Astrocyte (in vitro differentiated cells and primary cell): ENCODE data around the gene ERCC6L. TPM values are rescaled to one million over a fixed set of nuclear protein-coding genes. Genes with fewer than 3 reads are reported as not detected.

Experiments used
- DNase-seq: peaks from one replicate; pipeline ENCODE4 v3.0.0-alpha.2; 2010; ENCODE audit warnings: low read depth
- FAIRE-seq: peaks from 2 replicates; lab custom pipeline; 2011; peaks lifted over from hg19 to GRCh38; lab: Jason Lieb, UNC
- H2AFZ ChIP-seq: 2 replicates; pipeline ENCODE4 v1.6.0; 2012; ENCODE audit warnings: low read depth, low read length, inconsistent platforms
- H3K27ac ChIP-seq: 2 replicates; pipeline ENCODE4 v1.5.1; 2011; ENCODE audit warnings: low read depth, low read length, inconsistent platforms
- H3K27me3 ChIP-seq: 2 replicates; pipeline ENCODE4 v1.6.0; 2011; ENCODE audit warnings: low read length, inconsistent platforms; ENCODE audit not compliant: insufficient read depth
- H3K36me3 ChIP-seq: 2 replicates; pipeline ENCODE4 v1.5.1; 2011; ENCODE audit warnings: low read length, inconsistent platforms; ENCODE audit not compliant: insufficient read depth
- H3K4me1 ChIP-seq: 2 replicates; pipeline ENCODE4 v1.5.1; 2011; ENCODE audit warnings: low read length, inconsistent platforms; ENCODE audit not compliant: insufficient read depth
- H3K4me2 ChIP-seq: 2 replicates; pipeline ENCODE4 v1.6.0; 2012; ENCODE audit warnings: low read length, inconsistent platforms
- H3K4me3 ChIP-seq: 2 replicates; pipeline ENCODE4 v1.5.1; 2011; ENCODE audit warnings: low read depth, mild to moderate bottlenecking, low read length, inconsistent platforms; ENCODE audit not compliant: insufficient read depth
- H3K79me2 ChIP-seq: 2 replicates; pipeline ENCODE4 v1.6.0; 2012; ENCODE audit warnings: mild to moderate bottlenecking, low read length, inconsistent platforms; ENCODE audit not compliant: insufficient read depth
- H3K9ac ChIP-seq: 2 replicates; pipeline ENCODE4 v1.6.0; 2012; ENCODE audit warnings: mild to moderate bottlenecking, low read length, inconsistent platforms
- H3K9me3 ChIP-seq: 2 replicates; pipeline ENCODE4 v1.5.1; 2012; ENCODE audit warnings: low read depth, mild to moderate bottlenecking, low read length, inconsistent platforms; ENCODE audit not compliant: insufficient read depth
- H4K20me1 ChIP-seq: 2 replicates; pipeline ENCODE4 v1.6.0; 2012; ENCODE audit warnings: low read length, inconsistent platforms; ENCODE audit not compliant: insufficient read depth
- H3K27ac Mint-ChIP-seq: one replicate; pipeline ENCODE4 v1.8.0; 2021; ENCODE audit warnings: mild to moderate bottlenecking, mixed read lengths; ENCODE audit not compliant: unreplicated experiment
- H3K27me3 Mint-ChIP-seq: one replicate; pipeline ENCODE4 v1.8.0; 2021; ENCODE audit warnings: low read depth, mixed read lengths; ENCODE audit not compliant: unreplicated experiment
- H3K36me3 Mint-ChIP-seq: one replicate; pipeline ENCODE4 v1.8.0; 2021; ENCODE audit warnings: low read depth, mixed read lengths; ENCODE audit not compliant: unreplicated experiment
- H3K4me1 Mint-ChIP-seq: one replicate; pipeline ENCODE4 v1.8.0; 2021; ENCODE audit warnings: low read depth, mixed read lengths; ENCODE audit not compliant: unreplicated experiment
- H3K4me3 Mint-ChIP-seq: one replicate; pipeline ENCODE4 v1.8.0; 2021; ENCODE audit warnings: mild to moderate bottlenecking, moderate library complexity, mixed read lengths; ENCODE audit not compliant: unreplicated experiment
- H3K9me3 Mint-ChIP-seq: one replicate; pipeline ENCODE4 v1.8.0; 2021; ENCODE audit warnings: mild to moderate bottlenecking, mixed read lengths; ENCODE audit not compliant: unreplicated experiment
- EZH2 ChIP-seq: IDR thresholded peaks from 2 replicates; pipeline ENCODE4 v1.6.1; 2012; ENCODE audit warnings: mild to moderate bottlenecking, low read length, inconsistent platforms; ENCODE audit not compliant: insufficient read depth
- total RNA-seq: library from RNA; stranded (reverse); gene quantifications from 2 replicates; pipeline ENCODE4 v1.2.1, GENCODE V29; 2021
- TF ChIP-seq, protein P1 (sequence below): IDR thresholded peaks from 2 replicates; pipeline ENCODE4 v1.5.1; 2011; ENCODE audit warnings: low read depth, mild to moderate bottlenecking, inconsistent platforms, low read length, moderate library complexity; ENCODE audit not compliant: insufficient read depth

Gene ERCC6L
- total RNA-seq, 1 donor from 2014 or later: 1.0 TPM

DNA sequence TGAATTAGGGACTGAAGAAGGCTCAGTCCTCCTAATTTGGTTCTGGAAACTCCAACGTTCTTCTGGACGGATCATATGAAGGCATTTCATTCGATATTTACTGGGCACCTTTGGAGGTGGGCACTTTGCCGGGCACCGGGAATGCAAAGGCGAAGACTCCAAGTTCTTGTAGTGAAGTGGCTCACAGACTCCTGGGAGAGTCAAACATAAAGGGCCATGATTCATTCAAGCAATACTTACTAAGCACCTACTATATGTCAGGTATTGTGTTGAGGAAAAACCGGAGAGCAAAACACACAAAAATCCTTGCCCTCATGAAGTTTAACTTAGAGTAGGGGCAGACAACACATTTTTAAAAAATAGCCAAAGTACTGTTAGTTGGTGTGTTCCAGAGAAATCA lies 17.0 kb upstream of the ERCC6L start:
- H3K27me3 ChIP-seq: peaks cover 4% of the 10 kb centered on the region
- no peaks in the 10 kb centered on the region for H3K9me3 Mint-ChIP-seq
- H3K79me2 ChIP-seq: no peaks in the 10 kb centered on the region
- H3K36me3 Mint-ChIP-seq: peaks cover 2% of the 10 kb centered on the region
- no peak for TF ChIP-seq EZH2
- TF ChIP-seq, protein P1, sequence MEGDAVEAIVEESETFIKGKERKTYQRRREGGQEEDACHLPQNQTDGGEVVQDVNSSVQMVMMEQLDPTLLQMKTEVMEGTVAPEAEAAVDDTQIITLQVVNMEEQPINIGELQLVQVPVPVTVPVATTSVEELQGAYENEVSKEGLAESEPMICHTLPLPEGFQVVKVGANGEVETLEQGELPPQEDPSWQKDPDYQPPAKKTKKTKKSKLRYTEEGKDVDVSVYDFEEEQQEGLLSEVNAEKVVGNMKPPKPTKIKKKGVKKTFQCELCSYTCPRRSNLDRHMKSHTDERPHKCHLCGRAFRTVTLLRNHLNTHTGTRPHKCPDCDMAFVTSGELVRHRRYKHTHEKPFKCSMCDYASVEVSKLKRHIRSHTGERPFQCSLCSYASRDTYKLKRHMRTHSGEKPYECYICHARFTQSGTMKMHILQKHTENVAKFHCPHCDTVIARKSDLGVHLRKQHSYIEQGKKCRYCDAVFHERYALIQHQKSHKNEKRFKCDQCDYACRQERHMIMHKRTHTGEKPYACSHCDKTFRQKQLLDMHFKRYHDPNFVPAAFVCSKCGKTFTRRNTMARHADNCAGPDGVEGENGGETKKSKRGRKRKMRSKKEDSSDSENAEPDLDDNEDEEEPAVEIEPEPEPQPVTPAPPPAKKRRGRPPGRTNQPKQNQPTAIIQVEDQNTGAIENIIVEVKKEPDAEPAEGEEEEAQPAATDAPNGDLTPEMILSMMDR: no peak
- H3K9ac ChIP-seq: peak overlapping the region; percentile 1
- no peaks in the 10 kb centered on the region for H3K36me3 ChIP-seq
- H3K4me3 ChIP-seq: no peak overlapping the region
- H4K20me1 ChIP-seq: no peaks in the 10 kb centered on the region
- peaks cover 7% of the 10 kb centered on the region for H3K27me3 Mint-ChIP-seq
- H3K4me1 ChIP-seq: peaks cover 11% of the 10 kb centered on the region
- H3K27ac ChIP-seq: no peak overlapping the region
- FAIRE-seq (no peak), DNase-seq (no peak)
- peak overlapping the region; percentile 69 for H3K4me2 ChIP-seq
- no peaks in the 10 kb centered on the region for H3K9me3 ChIP-seq
- no peak overlapping the region for H3K4me3 Mint-ChIP-seq
- no peak overlapping the region for H2AFZ ChIP-seq
- no peak overlapping the region for H3K27ac Mint-ChIP-seq
- H3K4me1 Mint-ChIP-seq: peaks cover 11% of the 10 kb centered on the region

DNA sequence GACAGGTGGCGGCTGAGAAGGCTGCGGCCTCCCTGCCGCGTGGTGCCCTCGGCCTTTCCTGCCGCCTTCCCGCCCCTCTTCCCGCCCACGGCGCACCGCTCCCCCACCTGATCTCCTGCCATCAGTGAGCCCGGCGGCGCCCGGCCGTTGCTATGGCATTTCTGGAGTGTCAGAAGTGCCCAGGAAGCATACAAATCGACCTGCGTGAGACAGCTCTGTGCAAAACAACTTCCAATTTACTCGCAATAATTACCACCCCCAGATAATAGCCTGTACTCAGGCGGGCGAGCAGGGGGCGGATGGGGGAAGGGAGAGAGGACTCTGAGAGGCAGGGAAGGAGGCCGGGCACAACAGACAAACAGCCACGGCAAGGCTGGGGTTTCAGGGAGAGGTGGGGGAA lies 16.6 kb upstream of the ERCC6L start:
- peaks cover 6% of the 10 kb centered on the region for H3K27me3 Mint-ChIP-seq
- Histone ChIP-seq H4K20me1 (no peaks in the 10 kb centered on the region), H3K79me2 (no peaks in the 10 kb centered on the region), H2AFZ (no peak overlapping the region), H3K27me3 (peaks cover 4% of the 10 kb centered on the region), H3K9me3 (no peaks in the 10 kb centered on the region), H3K36me3 (no peaks in the 10 kb centered on the region), H3K4me2 (peak overlapping the region; percentile 69), H3K4me1 (peaks cover 11% of the 10 kb centered on the region), H3K4me3 (no peak overlapping the region), H3K9ac (peak overlapping the region; percentile 1), H3K27ac (no peak overlapping the region)
- H3K4me1 Mint-ChIP-seq: peaks cover 11% of the 10 kb centered on the region
- no peak for TF ChIP-seq EZH2
- TF ChIP-seq, protein P1: no peak
- H3K36me3 Mint-ChIP-seq: peaks cover under 1% of the 10 kb centered on the region
- DNase-seq (no peak), FAIRE-seq (no peak)
- H3K4me3 Mint-ChIP-seq: no peak overlapping the region
- no peaks in the 10 kb centered on the region for H3K9me3 Mint-ChIP-seq
- no peak overlapping the region for H3K27ac Mint-ChIP-seq

DNA sequence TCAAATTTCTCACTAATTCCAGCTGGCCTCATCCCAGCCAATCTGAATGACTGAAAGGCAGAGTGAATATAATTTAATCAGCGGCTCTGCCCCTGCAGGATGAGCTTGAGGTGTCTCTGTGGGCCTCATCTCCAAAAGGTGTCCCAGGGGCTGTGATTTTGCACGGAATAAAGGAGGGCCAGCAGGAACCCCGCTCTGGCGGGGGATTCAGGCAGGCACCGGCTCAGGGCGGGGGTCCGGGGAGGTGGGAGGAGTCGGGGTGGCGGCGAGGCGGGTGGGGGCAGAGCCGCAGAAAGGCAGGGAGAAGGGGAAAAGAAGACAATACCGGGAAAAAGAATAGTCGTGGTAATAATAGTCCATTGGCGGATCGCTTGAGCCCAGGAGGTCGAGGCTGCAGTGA lies 16.0 kb upstream of the ERCC6L start:
- FAIRE-seq: no peak
- Histone ChIP-seq H3K4me2 (no peak overlapping the region), H3K4me3 (no peak overlapping the region)

More for the DNA sequence above, 16.0 kb upstream of the ERCC6L start:
- TF ChIP-seq, protein P1: no peak
- no peak for TF ChIP-seq EZH2
- Mint-ChIP-seq H3K36me3 (no peaks in the 10 kb centered on the region), H3K4me1 (peaks cover 11% of the 10 kb centered on the region), H3K27me3 (peaks cover 5% of the 10 kb centered on the region), H3K4me3 (no peak overlapping the region), H3K9me3 (no peaks in the 10 kb centered on the region), H3K27ac (no peak overlapping the region)
- H3K9me3 ChIP-seq: no peaks in the 10 kb centered on the region
- H3K4me1 ChIP-seq: peaks cover 11% of the 10 kb centered on the region
- H3K27ac ChIP-seq: no peak overlapping the region
- H4K20me1 ChIP-seq: no peaks in the 10 kb centered on the region
- no peak overlapping the region for H3K9ac ChIP-seq
- no peak for DNase-seq
- H3K27me3 ChIP-seq: peaks cover 4% of the 10 kb centered on the region
- no peak overlapping the region for H2AFZ ChIP-seq
- no peaks in the 10 kb centered on the region for H3K79me2 ChIP-seq
- H3K36me3 ChIP-seq: no peaks in the 10 kb centered on the region
